Esophagus squamous epithelium (tissue), 5 donors: ENCODE measurements around the gene TMEM221. TPM values are rescaled to one million over a fixed set of nuclear protein-coding genes. Genes with fewer than 3 reads are reported as not detected.
A peak's percentile ranks its signal among the peaks of the same experiment; 100 is the strongest.

Experiments used
- DNase-seq: peaks from one replicate; lab custom pipeline; 2025; lab: John Stamatoyannopoulos, UW
- H3K27ac ChIP-seq, 4 donors: fragments of 200-600 bp; sonication (generic); one replicate each; pipeline ENCODE4 v1.5.1; 2016 to 2019; ENCODE audit warnings: mild to moderate bottlenecking in 1 of 4
- H3K27me3 ChIP-seq, 4 donors: fragments of 200-600 bp; sonication (generic); 1 replicate in 3 of 4; 2 replicates in 1 of 4; pipeline versions ENCODE4 v1.5.1 to v1.6.0; 2017 to 2021; ENCODE audit warnings: antibody characterized with exemption in 1 of 4
- H3K36me3 ChIP-seq, 3 donors: fragments of 200-600 bp; sonication (generic); one replicate each; pipeline ENCODE4 v1.5.1; 2016 to 2019
- H3K4me1 ChIP-seq, 3 donors: fragments of 200-600 bp; sonication (generic); one replicate each; pipeline ENCODE4 v1.5.1; 2017 to 2019
- H3K4me3 ChIP-seq, 4 donors: fragments of 200-600 bp; sonication (generic); 1 replicate in 3 of 4; 2 replicates in 1 of 4; pipeline ENCODE4 v1.5.1; 2016 to 2019; ENCODE audit warnings: mild to moderate bottlenecking in 2 of 4, moderate library complexity in 1 of 4
- H3K9me3 ChIP-seq, 3 donors: fragments of 200-600 bp; sonication (generic); one replicate each; pipeline ENCODE4 v1.5.1; 2016 to 2019
- CTCF ChIP-seq, 6 experiments: fragments of 450-650 bp in 4 of 6; fragments of 200-600 bp in 2 of 6; sonication (generic) in 2 of 6; IDR thresholded peaks; one replicate each; pipeline ENCODE4 v1.5.1; 2016 to 2019; ENCODE audit warnings: antibody characterized with exemption in 6 of 6, mild to moderate bottlenecking in 4 of 6, moderate library complexity in 4 of 6
- POLR2A ChIP-seq, 4 donors: fragments of 450-650 bp; IDR thresholded peaks; one replicate each; pipeline ENCODE4 v1.6.1; 2017; ENCODE audit warnings: antibody characterized with exemption in 4 of 4, mild to moderate bottlenecking in 4 of 4, moderate library complexity in 3 of 4
- WGBS, 2 donors: methylation state at CpG; one replicate each; pipeline ENCODE4 v1.1.5; 2018; 5-methylcytosine and 5-hydroxymethylcytosine counted together
- intact Hi-C: fragments of 100-400 bp; cut with DNase I; formaldehyde crosslinking; loops from one replicate; pipeline ENCODE4 v1.15.0; 2022
- total RNA-seq, 4 donors: library from RNA; depleted of rRNA; stranded (reverse); fragments of >200 nt; gene quantifications; one replicate each; pipeline ENCODE4 v1.1.0, GENCODE V29; 2016
- donor health status: DM: yes; HTN: yes; CAD: no.

Gene TMEM221
- total RNA-seq, 4 donors from 2014 or later: 0.19 to 0.26 TPM; not detected in 2

- H3K27me3 ChIP-seq: no peaks in the 10 kb centered on the region
- H3K27ac ChIP-seq: no peak overlapping the region
- no peaks in the 10 kb centered on the region for H3K36me3 ChIP-seq
- intact Hi-C loops: no loop called here
- TF ChIP-seq CTCF (IDR thresholded peaks at IDR 0.05) (no peak), POLR2A (IDR thresholded peaks at IDR 0.05) (no peak)
- no peaks in the 10 kb centered on the region for H3K9me3 ChIP-seq
- WGBS, 2 donors: 90 to 95% methylated on average over 16 to 20 of the region's 25 CpGs
- no peak overlapping the region for H3K4me3 ChIP-seq
- no peaks in the 10 kb centered on the region for H3K4me1 ChIP-seq
- no peak for DNase-seq
Measured at GRCh38 chr19:17436094-17436873, 12.2 kb downstream of the TMEM221 start.

GRCh38 chr19:17435218-17435617 lies 13.2 kb downstream of the TMEM221 start:
- 78 to 83% methylated on average over 5 to 6 of the region's 7 CpGs for WGBS, 2 donors
- no peak for DNase-seq
- H3K9me3 ChIP-seq: no peaks in the 10 kb centered on the region
- intact Hi-C loops: no loop called here
- peaks cover 0 to 2% (median 0%) of the 10 kb centered on the region in 3 donors for H3K4me1 ChIP-seq
- TF ChIP-seq CTCF (IDR thresholded peaks at IDR 0.05) (no peak), POLR2A (IDR thresholded peaks at IDR 0.05) (no peak)
- H3K27ac ChIP-seq: no peak overlapping the region
- no peak overlapping the region for H3K4me3 ChIP-seq
- no peaks in the 10 kb centered on the region for H3K27me3 ChIP-seq
- H3K36me3 ChIP-seq: no peaks in the 10 kb centered on the region

- intact Hi-C loops: no loop called here
- no peak overlapping the region for H3K4me3 ChIP-seq
- H3K9me3 ChIP-seq: no peaks in the 10 kb centered on the region
- no peaks in the 10 kb centered on the region for H3K27me3 ChIP-seq
- no peak for DNase-seq
- peaks cover 0 to 16% (median 9%) of the 10 kb centered on the region in 3 donors for H3K4me1 ChIP-seq
- no peak overlapping the region for H3K27ac ChIP-seq
- 88 to 91% methylated on average over 2 to 7 of the region's 7 CpGs for WGBS, 2 donors
- TF ChIP-seq POLR2A (IDR thresholded peaks at IDR 0.05): no peak
- no peak for TF ChIP-seq CTCF (IDR thresholded peaks at IDR 0.05)
- no peaks in the 10 kb centered on the region for H3K36me3 ChIP-seq
Measured at GRCh38 chr19:17431417-17431816, 17.1 kb downstream of the TMEM221 start.

GRCh38 chr19:17429641-17430113 lies 18.8 kb downstream of the TMEM221 start:
- Histone ChIP-seq H3K4me1 (peaks cover 1 to 21% (median 9%) of the 10 kb centered on the region in 3 donors), H3K9me3 (no peaks in the 10 kb centered on the region), H3K4me3 (no peak overlapping the region), H3K27me3 (no peaks in the 10 kb centered on the region), H3K36me3 (no peaks in the 10 kb centered on the region), H3K27ac (peak overlapping the region in 2 of 4 donors; percentile 30 to 51)
- TF ChIP-seq CTCF (IDR thresholded peaks at IDR 0.05): no peak
- no peak for TF ChIP-seq POLR2A (IDR thresholded peaks at IDR 0.05)
- intact Hi-C loops: no loop called here
- 42 to 45% methylated on average over 17 of the region's 17 CpGs for WGBS, 2 donors
- no peak for DNase-seq

- Histone ChIP-seq H3K4me3 (no peak overlapping the region), H3K27ac (no peak overlapping the region), H3K27me3 (no peaks in the 10 kb centered on the region), H3K36me3 (peaks cover 0 to 23% (median 0%) of the 10 kb centered on the region in 3 donors), H3K4me1 (peaks cover 5 to 28% (median 6%) of the 10 kb centered on the region in 3 donors), H3K9me3 (no peaks in the 10 kb centered on the region)
- 40 to 51% methylated on average over 10 of the region's 27 CpGs for WGBS, 2 donors
- intact Hi-C loops: no loop called here
- TF ChIP-seq POLR2A (IDR thresholded peaks at IDR 0.05): no peak
- TF ChIP-seq CTCF (IDR thresholded peaks at IDR 0.05): peak in 2 of 6 experiments; percentile 21 to 34
- no peak for DNase-seq
Measured at GRCh38 chr19:17424743-17425365, 23.6 kb downstream of the TMEM221 start.
